ENCODE results near the gene ZNF326. TPM values are rescaled to one million over a fixed set of nuclear protein-coding genes. Genes with fewer than 3 reads are reported as not detected.

The ZNF326 gene
- total and polyA plus RNA-seq, 8 donors = 12.7 to 96.4 (median 73.5) TPM

DNA sequence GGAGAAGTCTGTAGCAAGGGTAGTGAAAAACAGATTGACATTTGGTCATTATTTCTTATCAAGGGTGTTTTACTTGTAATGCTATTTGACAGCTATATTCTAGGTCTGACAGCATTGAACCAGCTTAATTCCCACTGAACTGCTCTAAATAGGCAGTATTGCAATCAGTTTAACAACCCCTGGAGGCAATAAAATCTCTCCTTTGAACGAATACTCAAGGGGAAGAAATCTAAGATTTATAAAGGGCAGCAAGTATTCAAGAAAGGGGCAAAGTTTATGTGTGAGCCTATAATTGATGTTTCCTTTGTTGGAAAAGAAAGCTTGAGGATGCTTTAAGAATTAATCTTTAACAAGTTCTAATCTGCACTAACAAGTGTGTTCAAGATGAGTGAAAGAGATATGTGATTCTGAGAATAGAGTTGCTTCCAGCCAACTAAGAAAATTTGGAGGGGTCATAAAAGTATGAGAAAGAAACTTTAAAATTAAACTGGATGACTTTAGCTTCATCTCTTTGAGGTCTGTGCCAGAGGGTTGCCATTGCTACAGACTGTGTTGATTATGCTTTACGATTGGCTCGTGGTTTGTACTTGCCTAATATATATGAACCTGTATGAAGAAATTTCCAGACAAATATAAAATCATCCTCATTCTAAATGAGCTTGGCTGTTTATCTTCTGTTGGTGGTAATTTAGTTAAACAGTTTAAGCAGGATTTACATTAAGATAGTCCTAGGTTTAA, 72.5 kb downstream of the ZNF326 start:
- H3K27ac ChIP-seq = no peak overlapping the region
- H3K9me3 ChIP-seq = no peaks in the 10 kb centered on the region
- TF ChIP-seq, protein P1, sequence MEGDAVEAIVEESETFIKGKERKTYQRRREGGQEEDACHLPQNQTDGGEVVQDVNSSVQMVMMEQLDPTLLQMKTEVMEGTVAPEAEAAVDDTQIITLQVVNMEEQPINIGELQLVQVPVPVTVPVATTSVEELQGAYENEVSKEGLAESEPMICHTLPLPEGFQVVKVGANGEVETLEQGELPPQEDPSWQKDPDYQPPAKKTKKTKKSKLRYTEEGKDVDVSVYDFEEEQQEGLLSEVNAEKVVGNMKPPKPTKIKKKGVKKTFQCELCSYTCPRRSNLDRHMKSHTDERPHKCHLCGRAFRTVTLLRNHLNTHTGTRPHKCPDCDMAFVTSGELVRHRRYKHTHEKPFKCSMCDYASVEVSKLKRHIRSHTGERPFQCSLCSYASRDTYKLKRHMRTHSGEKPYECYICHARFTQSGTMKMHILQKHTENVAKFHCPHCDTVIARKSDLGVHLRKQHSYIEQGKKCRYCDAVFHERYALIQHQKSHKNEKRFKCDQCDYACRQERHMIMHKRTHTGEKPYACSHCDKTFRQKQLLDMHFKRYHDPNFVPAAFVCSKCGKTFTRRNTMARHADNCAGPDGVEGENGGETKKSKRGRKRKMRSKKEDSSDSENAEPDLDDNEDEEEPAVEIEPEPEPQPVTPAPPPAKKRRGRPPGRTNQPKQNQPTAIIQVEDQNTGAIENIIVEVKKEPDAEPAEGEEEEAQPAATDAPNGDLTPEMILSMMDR (IDR thresholded peaks at IDR 0.05) = no peak
- H3K27me3 ChIP-seq = no peaks in the 10 kb centered on the region
- H3K4me1 ChIP-seq = no peaks in the 10 kb centered on the region
- no peaks in the 10 kb centered on the region for H3K36me3 ChIP-seq
- ATAC-seq (no peak), DNase-seq (no peak)
- intact Hi-C loops (cut with DNase I) = no loop called here
- no peak overlapping the region for H3K4me3 ChIP-seq

DNA sequence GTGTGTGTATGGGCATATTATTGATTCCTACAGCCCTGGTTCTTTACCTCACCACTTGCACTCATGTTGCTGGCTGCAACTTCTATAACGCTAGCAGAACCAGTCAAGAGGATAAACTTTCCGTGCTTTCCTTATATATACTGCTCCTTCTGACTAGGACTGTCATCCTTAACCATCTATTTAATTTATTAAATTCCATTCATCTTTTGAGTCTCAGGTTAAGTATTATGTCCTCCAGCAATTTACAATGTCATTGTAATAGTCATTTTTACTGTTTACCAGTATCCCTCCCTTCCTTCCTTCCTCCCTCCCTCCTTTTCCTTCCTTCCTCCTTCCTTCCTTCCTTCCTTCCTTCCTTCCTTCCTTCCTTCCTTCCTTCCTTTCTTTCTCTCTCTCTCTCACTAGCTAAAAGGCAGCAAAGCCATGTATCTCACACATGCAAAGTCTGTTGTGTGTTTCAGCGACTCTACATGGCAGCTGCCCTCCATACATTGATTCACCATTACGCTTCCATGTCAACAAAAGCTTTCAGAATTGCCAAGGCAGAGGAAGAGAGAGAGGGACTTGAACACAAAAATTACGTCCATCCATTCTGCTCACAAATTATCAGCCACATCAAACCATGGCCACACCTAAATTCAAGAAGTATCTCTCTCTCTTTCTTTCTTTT, 73.8 kb downstream of the ZNF326 start:
- Histone ChIP-seq H3K9me3 (no peaks in the 10 kb centered on the region), H3K4me3 (no peak overlapping the region), H3K27ac (no peak overlapping the region), H3K36me3 (no peaks in the 10 kb centered on the region), H3K4me1 (no peaks in the 10 kb centered on the region), H3K27me3 (no peaks in the 10 kb centered on the region)
- ATAC-seq = no peak
- intact Hi-C loops (cut with DNase I) = no loop called here
- DNase-seq = no peak
- TF ChIP-seq, protein P1 (IDR thresholded peaks at IDR 0.05) = no peak

GRCh38 chr1:90074137-90074536, 79.2 kb downstream of the ZNF326 start:
- H3K9me3 ChIP-seq = no peaks in the 10 kb centered on the region
- no peak overlapping the region for H3K4me3 ChIP-seq
- H3K27me3 ChIP-seq = no peaks in the 10 kb centered on the region
- ATAC-seq = no peak
- intact Hi-C loops (cut with DNase I) = no loop called here
- no peaks in the 10 kb centered on the region for H3K36me3 ChIP-seq
- DNase-seq = no peak
- TF ChIP-seq, protein P1 (IDR thresholded peaks at IDR 0.05) = no peak
- H3K4me1 ChIP-seq = no peaks in the 10 kb centered on the region
- no peak overlapping the region for H3K27ac ChIP-seq

- H3K27ac ChIP-seq = no peak overlapping the region
- no peak overlapping the region for H3K4me3 ChIP-seq
- DNase-seq = no peak
- no peaks in the 10 kb centered on the region for H3K27me3 ChIP-seq
- H3K9me3 ChIP-seq = no peaks in the 10 kb centered on the region
- H3K36me3 ChIP-seq = no peaks in the 10 kb centered on the region
- H3K4me1 ChIP-seq = no peaks in the 10 kb centered on the region
- TF ChIP-seq, protein P1 (IDR thresholded peaks at IDR 0.05) = no peak
- no peak for ATAC-seq
- intact Hi-C loops (cut with DNase I) = no loop called here
These were observed 79.7 kb downstream of the ZNF326 start for GRCh38 chr1:90074566-90074965.

DNA sequence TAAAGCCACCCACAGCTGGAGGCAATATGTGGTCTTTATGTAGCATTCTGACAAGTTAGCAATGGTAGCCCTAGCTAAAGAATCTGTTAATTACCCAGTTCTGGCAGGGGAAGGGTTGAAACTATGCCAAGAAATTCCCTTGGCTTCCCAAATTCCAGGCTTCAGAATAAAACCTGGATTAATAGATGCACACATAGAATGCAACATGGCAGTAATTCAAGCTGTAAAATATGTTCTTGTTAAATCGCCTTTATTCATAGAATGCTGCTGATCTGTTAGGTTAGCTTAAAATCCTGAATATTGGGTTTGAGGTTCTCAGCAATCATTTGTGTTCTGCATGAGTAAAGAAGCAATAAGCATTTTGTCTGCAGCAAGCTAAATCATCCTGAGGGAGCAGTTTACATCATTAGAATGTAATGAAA, 80.1 kb downstream of the ZNF326 start:
- no peaks in the 10 kb centered on the region for H3K4me1 ChIP-seq
- DNase-seq (no peak), ATAC-seq (no peak)
- no peaks in the 10 kb centered on the region for H3K27me3 ChIP-seq
- no peak overlapping the region for H3K27ac ChIP-seq
- H3K9me3 ChIP-seq = no peaks in the 10 kb centered on the region
- no peak overlapping the region for H3K4me3 ChIP-seq
- intact Hi-C loops (cut with DNase I) = no loop called here
- H3K36me3 ChIP-seq = no peaks in the 10 kb centered on the region
- TF ChIP-seq, protein P1 (IDR thresholded peaks at IDR 0.05) = no peak
